Measurements from ENCODE around the gene CFHR4.
"Not testable (repeated sequence)": the region's sequence is repeated elsewhere in the genome, so short reads cannot be mapped to it uniquely, and the experiment has no call there.

Gene CFHR4

GRCh38 chr1:196943568-196943967 is 55.7 kb downstream of the CFHR4 start, which contains the start of gene CFHR2:
TSS of gene CFHR2 (plus strand) at chr1:196943738. CDS start at chr1:196943881, 143 bp downstream.
- not testable (repeated sequence) for DNase-seq

GRCh38 chr1:196951711-196952394 is 64.0 kb downstream of the CFHR4 start:
- DNase-seq, result no peak

- DNase-seq, result no peak
These were observed 66.9 kb downstream of the CFHR4 start for GRCh38 chr1:196954778-196955177.

- DNase-seq, result no peak
These were observed 68.1 kb downstream of the CFHR4 start for GRCh38 chr1:196955926-196956325.

GRCh38 chr1:196960854-196961253 is 73.0 kb downstream of the CFHR4 start:
- no peak for DNase-seq

Data from NCI-H2029 (cell line).